Measurements from ENCODE around the gene PAPPA.

DNA sequence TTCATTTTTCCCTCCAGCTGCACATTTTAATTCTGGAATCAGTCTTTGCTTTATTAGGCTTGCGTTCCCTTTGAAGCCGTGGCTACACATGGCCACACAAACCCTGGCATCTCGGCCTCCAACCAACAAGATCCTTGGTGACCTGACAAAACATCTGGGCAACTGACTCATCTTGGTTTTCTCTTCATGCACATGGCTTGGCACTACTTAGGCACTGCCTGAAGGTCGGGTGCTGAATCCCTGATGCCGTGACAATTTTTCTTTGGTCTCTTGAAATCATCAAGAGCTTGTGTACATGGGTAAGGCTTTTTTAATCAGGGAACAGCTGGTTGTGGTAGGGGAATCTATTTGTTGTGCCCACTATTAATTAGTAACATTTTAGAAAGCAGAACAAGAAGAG is 16.0 kb upstream of the PAPPA start:
- TF ChIP-seq EZH2 (IDR thresholded peaks at IDR 0.05) (no peak), POLR2AphosphoS5 (IDR thresholded peaks at IDR 0.05; ENCODE audit: borderline replicate concordance, low read depth, low read length) (no peak), FOXP2 (optimal IDR thresholded peaks at IDR 0.05; ENCODE audit: control extremely low read depth, extremely low read length, insufficient read depth) (no peak)
